Epidermal melanocyte (primary cell): ENCODE measurements around the gene CABP1.
"Not testable (repeated sequence)": the region's sequence is repeated elsewhere in the genome, so short reads cannot be mapped to it uniquely, and the experiment has no call there.

Experiments used
- DNase-seq: peaks from one replicate; pipeline ENCODE4 v3.0.0; 2011; ENCODE audit warnings: low spot score; ENCODE audit not compliant: insufficient read length

The CABP1 gene

DNA sequence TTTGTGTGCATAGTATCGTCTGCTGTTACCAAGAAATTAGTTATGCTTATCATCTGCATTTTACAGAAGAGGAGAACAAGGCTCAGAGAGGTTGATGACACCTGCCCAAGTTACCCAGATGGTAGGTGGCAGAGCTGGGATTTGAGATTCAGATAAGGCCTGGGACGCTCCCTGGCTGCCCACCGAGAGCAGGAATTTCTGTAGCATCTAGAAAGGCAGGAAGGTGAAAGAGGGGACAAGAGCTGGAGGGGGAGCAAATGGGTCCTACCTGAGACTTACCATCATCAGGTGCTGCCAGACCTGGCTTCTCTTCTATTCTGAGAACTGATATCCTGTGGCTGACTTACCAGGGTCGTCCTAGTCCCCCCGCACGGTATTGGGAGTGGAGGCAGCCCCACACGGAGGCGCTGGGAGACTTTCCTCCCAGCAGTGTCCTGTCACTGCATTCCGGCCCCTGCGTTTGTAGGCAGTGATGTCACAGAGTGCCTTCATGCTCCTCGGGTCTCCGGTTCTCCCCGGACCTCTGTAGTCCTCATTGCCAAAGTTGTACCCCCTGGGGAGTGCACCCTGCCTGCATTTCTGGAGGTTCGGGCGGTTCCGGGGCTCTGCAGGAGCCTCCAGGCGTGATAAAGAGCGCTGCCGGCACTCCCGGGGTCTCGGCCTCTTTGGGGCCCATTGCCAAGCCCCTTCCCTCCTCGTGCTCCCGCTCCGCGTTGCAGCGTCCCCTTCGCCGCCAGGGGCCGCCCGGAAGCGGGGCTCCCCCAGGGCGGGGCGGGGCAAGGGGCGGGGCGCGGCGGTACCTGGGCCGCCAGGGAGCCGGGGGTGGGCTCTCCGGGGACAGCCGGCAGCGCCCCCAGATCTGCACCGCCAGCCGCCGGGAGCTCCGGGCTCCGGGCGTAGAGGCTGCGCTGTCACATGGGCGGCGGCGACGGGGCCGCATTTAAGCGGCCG, at the start of gene CABP1:
CABP1 (plus strand) TSS at position 856 of the 951 bp plus-strand sequence; CDS start at position 916, 60 bp downstream.
- DNase-seq, result no peak

DNA sequence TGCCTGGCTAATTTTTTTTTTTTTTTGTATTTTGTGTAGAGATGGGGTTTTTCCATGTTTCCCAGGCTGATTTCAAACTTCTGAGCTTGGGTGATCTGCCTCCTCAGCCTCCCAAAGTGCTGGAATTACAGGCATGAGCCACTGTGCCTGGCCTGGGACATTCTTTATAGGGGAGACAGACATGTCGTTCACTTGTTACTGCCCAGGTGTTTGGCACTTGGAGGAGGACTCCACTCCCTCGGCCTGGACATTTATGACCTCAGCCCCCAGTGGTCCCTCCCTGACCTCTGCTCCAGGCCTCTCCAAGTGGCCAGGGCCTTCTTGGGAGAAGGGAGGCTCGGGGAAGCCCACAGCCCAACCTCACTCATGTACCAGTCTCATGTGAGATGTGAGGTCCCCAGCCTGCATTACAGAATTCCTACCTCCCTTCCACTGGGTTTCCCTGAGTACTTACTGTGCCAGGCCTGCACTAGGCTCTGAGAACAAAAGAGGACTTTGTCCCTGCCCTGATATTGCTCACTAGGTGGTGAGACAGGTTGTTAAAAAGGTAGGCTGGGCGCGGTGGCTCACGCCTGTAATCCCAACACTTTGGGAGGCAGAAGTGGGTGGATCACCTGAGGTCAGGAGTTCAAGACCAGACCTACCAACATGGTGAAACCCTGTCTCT, 49.6 kb upstream of the CABP1 start:
- no peak for DNase-seq

DNA sequence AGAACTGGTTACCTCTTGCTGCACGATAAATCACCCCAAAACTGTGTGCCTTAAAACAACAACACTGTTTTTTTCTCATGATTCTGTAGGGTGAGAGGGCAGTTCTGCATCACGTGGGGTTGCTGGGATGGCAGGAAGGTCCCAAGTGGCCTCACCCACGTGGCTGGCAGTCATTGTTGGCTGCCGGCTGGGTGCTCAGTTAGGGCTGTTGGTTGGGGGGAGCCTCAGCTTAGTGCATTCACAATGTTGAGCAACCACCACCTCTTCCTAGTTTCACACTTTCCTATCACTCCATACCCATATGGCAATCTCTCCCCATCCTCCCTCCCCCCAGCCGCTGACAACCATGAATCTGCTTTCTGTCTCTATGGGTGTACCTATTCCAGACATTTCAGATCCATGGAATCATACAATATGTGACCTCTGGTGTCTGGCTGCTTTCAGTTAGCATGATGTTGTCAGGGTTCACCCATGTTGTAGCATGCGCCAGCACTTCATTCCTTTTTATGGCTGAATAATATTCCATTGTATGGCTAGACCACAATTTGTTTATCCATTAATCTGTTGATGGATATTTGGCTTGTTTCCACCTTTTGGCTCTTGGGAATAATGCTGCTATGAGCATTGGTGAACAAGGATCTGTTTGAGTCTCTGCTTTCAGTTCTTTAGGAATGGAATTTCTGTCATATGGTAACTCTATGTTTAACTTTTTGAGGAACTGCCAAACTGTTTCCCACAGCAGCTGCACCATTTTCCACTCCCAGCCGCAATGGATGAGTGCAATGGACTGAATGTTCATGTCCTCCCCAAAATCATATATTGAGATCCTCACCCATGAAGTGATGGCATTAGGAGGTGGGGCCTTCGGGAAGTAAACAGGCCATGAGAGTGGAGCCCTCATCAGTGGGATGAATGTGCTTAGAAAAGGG, 48.0 kb upstream of the CABP1 start:
- no peak for DNase-seq

DNA sequence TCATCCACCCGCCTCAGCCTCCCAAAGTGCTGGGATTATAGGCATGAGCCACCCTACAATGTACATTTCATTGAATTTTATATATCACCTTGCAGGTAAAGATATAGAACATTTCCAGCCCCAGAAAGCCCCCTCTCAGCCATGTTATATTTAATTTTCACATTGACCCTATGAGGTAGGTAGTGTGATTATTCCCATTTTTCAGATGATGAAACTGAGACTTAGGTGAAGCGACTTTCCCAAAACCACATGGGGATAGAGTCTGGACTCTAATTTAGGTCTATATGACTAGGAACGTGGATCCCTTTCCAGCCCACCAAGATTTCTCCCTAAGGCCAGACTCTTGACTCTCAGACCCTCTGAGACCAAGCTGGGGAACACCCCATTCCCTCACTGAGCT, 43.5 kb upstream of the CABP1 start:
- DNase-seq, result no peak

DNA sequence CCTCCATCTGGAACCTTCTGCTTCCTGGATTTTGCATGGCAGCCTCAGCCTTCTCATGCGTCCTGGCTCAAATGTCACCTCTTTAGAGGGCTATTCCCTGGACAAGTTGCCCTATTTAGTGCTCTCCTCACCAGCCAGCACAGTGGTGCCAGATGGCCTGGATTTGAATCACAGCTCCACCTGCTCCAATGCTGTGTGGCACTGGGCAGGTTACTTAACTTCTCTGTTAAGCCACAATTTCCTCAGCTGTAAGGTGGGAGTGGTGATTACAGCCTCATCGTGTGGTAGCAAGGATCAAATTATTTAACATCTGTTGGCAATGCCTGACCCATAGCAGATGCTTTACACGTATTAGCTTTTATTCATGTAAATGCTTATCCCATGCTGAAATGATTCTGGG, 42.6 kb upstream of the CABP1 start:
- no peak for DNase-seq

DNA sequence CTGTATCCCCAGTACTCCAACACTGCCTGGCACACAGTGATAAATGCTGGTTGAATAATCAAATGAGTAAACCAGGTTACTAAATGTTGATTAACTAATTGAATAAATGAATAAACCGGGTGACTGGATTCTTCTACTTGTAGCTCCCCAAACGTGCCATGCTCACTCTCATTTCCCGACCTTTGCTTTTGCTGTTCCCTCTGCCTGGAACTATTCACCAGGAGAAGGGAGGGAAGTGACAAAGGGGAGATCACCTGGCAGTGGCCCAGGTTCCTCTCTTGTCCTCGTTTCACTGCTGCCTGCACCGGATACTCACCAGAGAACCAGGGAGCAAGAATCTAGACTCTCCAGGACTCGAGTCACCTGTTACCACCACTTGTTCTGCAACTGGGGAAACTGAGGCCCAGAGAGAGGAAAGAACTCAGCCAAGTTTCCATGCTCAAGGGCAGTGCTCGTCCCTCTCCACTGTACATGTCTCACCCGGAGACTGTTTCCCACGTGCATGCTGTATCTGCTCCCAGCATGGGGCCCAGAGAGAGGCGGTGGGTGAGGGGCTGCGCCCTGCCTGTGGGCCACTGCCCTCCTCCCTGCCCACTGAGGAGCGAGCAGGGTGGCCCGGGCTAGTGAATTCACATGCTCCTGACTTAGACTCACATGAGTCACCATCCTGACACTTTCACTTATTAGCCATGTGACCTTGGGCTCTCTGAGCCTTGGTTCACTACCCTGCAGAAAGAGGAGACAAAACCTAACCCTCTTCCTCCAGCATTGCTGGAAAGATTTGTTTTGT, 41.6 kb upstream of the CABP1 start:
- DNase-seq, result no peak

DNA sequence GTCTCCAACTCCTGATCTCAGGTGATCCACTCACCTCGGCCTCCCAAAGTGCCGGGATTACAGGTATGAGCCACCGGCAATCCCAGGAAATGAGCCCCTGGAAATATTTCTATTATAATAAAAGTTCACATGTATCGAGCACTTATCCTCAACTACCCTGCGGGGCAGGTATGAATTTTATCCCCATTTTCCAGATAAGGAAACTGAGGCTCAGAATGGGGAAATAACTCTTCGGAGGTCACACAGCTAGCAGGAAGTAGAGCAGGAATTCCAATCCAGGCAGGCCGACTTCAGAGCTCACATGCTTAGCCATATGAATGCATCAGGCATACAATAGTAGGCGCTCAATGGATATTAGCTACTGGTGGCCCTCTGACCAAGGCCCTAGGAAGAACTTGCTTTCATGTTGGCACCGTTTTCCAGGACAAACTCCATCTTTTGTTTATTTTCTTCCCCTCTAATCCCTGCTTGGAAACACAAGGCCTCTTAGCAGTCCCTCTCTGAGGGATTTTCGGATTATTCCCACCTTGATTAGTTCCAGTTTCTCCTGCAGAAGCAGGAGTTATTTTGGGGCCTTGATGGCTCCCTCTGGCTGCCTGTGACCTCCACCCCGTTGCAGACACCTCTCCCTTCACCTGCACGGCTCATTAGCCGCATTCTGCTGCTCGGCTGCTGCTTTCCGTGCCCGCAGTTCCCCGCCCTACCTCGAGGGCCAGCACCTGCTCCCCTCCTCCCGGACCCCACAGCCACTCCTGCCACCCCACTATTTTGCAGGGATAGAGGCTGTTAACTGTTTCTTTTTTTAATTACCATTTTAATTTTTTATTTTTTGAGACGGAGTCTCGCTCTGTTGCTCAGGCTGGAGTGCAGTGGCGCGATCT, 40.5 kb upstream of the CABP1 start:
- no peak for DNase-seq

DNA sequence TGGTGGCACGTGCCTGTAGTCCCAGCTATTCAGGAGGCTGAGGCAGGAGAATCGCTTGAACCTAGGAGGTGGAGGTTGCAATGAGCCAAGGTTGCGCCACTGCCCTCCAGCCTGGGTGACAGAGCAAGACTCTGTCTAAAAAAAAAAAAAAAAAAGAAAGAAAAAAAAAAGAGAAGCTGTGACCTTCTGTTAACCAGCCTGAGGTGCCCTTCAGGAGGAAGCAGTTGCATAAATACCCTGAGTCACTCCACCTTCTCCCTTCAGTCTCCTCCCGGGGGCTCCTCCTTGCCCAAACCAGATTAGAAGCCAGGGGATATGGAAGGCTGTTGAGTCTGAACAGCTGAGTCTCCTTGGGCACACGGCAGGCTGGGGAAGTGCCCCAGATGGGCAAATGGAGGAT, 38.0 kb upstream of the CABP1 start:
- DNase-seq, result not testable (repeated sequence)

DNA sequence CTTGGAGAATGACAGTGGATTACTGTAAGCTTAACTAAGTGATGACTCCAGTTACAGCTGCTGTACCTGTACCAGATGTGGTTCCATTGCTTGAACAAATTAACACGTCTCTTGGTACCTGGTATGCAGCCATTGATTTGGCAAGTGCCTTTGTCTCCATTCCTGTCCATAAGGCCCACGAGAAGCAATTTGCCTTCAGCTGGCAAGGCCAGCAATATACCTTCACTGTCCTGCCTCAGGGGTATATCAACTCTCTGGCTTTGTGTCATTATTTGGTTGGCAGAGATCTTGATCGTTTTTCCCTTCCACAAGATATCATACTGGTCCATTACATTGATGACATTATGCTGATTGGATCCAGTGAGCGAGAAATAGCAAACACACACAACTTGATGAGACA, 29.9 kb upstream of the CABP1 start:
- DNase-seq, result no peak

DNA sequence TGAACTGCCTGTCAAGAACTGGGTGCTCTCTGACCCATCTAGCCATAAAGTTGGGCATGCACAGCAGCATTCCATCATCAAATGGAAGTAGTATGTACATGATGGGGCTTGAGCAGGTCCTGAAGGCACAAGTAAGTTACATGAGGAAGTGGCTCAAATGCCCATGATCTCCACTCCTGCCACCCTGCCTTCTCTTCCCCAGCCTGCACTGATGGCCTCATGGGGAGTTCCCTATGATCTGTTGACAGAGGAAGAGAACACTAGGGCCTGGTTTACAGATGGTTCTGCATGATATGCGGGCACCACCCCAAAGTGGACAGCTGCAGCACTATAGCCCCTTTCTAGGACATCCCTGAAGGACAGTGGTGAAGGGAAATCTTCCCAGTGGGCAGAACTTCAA, 28.9 kb upstream of the CABP1 start:
- DNase-seq, result not testable (repeated sequence)

DNA sequence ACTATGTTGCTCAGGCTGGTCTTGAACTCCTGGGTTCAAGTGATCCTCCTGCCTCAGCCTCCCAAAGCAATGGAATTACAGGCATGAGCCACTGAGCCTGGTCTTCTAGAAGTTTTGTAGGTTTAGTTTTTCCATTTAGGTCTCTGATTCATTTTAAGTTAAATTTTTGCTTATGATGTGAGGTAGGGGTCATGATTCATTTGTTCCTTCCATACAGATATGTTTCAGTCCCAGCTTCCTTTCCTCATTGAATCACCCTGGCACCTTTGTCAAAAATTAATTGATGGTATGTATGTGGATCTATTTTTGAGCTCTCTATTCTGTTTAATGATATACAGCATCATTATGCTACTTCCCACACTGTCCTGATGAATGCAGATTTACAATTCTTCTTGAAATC, 25.6 kb upstream of the CABP1 start:
- DNase-seq, result no peak

DNA sequence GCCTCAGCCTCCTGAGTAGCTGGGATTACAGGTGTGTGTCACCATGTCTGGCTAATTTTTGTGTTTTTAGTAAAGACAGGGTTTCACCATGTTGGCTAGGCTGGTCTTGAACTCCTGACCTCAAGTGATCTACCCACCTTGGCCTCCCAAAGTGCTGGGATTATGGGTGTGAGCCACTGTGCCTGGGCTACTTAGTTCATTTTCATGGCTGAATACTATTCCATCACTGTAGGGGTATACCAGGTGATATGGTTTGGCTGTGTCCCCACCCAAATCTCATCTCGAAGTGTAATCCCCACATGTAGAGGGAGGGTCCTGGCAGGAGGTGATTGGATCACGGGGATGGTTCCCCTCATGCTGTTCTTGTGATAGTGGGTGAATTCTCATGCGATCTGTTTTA, 23.2 kb upstream of the CABP1 start:
- not testable (repeated sequence) for DNase-seq

DNA sequence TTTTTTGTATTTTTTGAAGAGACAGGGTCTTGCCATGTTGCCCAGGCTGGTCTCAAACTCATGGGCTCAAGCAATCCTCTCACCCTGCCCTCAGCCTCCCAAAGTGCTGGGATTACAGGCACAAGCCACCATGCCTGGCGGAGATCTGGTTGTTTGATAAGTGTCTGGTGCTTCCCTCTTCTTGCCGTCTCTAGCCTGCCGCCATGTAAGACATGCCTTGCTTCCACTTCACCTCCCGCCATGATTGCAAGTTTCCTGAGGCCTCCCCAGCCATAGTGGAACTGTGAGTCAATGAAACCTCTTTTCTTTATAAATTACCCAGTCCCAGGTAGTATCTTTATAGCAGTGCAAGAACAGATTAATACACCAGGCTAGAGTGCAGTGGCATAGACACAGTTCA, 22.7 kb upstream of the CABP1 start:
- DNase-seq, result not testable (repeated sequence)

DNA sequence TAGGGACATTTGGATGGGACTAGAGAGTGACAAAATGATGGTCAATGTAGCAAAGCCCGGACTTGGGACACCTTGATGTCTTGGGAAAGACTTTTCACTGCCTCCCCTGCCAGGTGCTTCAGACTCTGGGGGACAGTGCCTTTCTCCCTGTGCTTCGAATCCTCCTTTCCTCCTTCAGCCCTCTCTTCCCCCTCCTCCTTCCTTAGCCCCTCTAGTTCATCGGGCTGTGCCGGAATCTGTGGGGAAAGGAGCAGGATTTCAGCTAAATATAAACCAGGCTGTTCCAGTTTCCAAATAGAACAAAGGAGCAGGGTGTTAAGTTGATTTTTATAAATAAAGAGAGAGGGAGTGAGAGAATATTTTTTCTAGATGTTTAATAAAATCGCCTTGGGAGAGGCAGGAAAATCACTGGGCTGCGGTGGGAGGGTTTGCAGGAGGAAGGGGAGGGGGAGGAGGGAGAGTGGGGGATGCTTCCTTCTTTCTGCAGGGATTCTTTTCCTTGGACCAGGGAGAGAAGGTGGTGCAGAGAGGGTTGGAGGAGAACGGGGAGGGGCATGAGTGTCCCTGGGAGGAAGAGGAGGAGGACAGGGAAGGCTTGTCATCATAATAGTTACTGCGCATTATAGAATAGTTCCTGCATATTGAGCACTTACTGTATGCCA, 21.3 kb upstream of the CABP1 start:
- DNase-seq, result no peak

DNA sequence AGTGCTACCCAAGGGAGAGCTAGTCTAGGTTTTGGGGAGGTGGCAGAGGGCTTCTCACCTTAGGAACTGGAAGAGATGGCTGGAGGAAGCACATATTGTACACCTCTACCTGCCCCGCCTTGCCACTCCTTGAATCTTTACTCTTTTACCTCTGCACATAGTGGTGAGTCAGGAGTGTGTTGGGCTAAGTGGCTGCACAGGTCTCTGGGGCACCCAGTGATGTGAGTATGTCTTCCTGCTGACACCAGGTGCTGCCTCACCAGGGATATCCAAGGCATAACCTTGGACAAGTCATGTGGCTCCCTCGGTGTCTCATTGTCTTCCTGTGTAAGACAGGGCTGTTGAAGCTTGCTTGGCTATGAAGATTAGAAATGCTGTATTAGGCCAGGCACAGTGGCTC, 19.8 kb upstream of the CABP1 start:
- DNase-seq, result no peak

DNA sequence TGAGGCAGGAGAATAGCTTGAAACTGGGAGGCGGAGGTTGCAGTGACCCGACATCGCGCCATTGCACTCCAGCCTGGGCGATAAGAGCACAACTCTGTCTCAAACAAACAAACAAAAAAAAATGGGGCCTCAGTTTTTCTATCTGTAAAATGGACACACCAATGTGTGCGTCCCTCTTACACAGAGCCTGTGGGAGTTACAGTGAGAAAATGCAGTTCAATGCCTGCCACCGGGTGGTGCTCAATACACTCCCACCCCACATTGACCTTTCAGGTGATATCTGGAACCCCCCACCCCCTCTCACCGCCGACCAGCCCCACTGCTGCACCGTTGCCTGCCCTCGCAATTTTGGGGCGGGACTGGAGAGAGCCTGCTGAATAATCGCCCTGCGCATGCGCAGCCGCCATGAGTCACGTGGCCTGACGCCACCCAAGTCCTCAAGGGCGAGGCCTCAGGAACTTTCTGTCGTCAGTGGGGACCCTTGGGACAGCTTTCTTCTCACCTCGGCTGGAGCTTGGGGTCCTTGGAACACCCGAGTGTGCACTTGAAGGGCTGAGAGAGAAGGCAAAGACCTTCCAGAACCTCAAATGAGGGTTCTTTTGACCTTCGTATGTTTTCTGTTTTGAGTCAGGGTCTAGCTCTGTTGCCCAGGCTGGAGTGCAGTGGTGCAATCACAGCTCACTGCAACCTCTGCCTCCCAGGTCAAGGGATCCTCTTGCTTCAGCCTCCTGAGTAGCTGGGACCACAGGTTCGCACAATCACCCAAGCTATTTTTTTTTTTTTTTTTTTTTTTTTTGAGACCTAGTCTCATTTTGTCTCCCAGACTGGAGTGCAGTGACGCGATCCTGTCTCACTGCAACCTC, 14.6 kb upstream of the CABP1 start:
- DNase-seq, result no peak

DNA sequence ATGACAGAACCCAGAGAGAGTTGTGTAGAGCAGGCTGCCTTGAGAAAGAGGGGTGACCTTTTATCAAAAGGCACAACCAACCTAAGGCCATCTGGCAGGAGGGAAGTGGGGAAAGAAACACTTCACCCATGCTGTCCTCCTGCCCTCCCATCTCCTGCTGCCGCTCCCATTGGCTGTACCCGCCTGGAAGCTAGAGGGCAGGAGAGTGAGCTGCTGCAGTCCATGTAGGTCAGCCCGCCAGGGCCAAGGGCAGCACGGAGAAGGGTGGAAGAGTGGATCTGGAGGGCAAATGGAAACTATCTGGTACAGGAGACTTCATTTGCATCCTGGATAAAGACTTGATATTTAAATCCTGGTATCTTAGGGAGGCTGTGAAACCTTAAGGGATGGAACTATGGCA, 11.5 kb upstream of the CABP1 start:
- no peak for DNase-seq
